GM12878 (cell line): Measurements from ENCODE around the gene CABYR. TPM values are rescaled to one million over a fixed set of nuclear protein-coding genes. Genes with fewer than 3 reads are reported as not detected.

ENCODE experiments used
- ATAC-seq: fragments of 200-7000 bp; cut with Tn5 transposase; 3 replicates; pipeline ENCODE4 v1.9.1; 2020; ENCODE audit warnings: mild to moderate bottlenecking, moderate library complexity
- BruUV-seq: library from RNA; stranded (reverse); fragments of 400-500 nt; replicated peaks from 2 replicates; lab custom pipeline; 2021; lab: Mats Ljungman, UMichigan
- CTCF ChIA-PET: fragments of 300-600 bp; sonication (Branson Sonifier 250); formaldehyde crosslinking; extraction: SDS; loops from one replicate; lab custom pipeline; 2021; ENCODE audit warnings: inconsistent platforms; lab: Yijun Ruan, JAX
- POLR2A ChIA-PET: fragments of 350-600 bp; formaldehyde crosslinking; extraction: SDS; loops from one replicate; lab custom pipeline; 2021; ENCODE audit warnings: inconsistent platforms; lab: Charles Lee
- RAD21 ChIA-PET: fragments of 300-600 bp; sonication (Branson Sonifier 250); formaldehyde crosslinking; loops from one replicate; lab custom pipeline; 2023; ENCODE audit warnings: antibody characterized with exemption; ENCODE audit not compliant: unreplicated experiment; lab: Charles Lee
- SMC1A ChIA-PET: fragments of 300-600 bp; sonication (Branson Sonifier 250); formaldehyde crosslinking; loops from one replicate; lab custom pipeline; 2023; ENCODE audit not compliant: unreplicated experiment, uncharacterized antibody; lab: Charles Lee
- DNase-seq: peaks from one replicate; pipeline ENCODE4 v3.0.0-alpha.2; 2011; ENCODE audit warnings: low read depth, low spot score
- FAIRE-seq: peaks from 3 replicates; lab custom pipeline; 2011; peaks lifted over from hg19 to GRCh38; lab: Jason Lieb, UNC
- H2AFZ ChIP-seq: 2 replicates; pipeline ENCODE4 v1.6.0; 2011; ENCODE audit warnings: low read depth, low read length, control low read depth; ENCODE audit not compliant: control insufficient read depth
- H3K27ac ChIP-seq: 2 replicates; pipeline ENCODE4 v1.5.1; 2011; ENCODE audit warnings: control low read depth; ENCODE audit not compliant: control insufficient read depth, insufficient read depth
- H3K27me3 ChIP-seq, 2 experiments: replicated peaks in 1 of 2; 2 replicates each; pipeline versions ENCODE4 v1.6.0 to v1.6.1; 2011; ENCODE audit warnings: low read length in 1 of 2; ENCODE audit not compliant: control insufficient read depth in 2 of 2, insufficient read depth in 2 of 2
- H3K36me3 ChIP-seq, 2 experiments: 2 replicates each; pipeline ENCODE4 v1.5.1; 2011; ENCODE audit warnings: low read length in 1 of 2; ENCODE audit not compliant: control insufficient read depth in 2 of 2, insufficient read depth in 2 of 2
- H3K4me1 ChIP-seq: 2 replicates; pipeline ENCODE4 v1.6.1; 2011; ENCODE audit warnings: mild to moderate bottlenecking, low read length, moderate library complexity, mixed read lengths; ENCODE audit not compliant: control insufficient read depth, insufficient read depth
- H3K4me2 ChIP-seq: 2 replicates; pipeline ENCODE4 v1.6.0; 2011; ENCODE audit warnings: control low read depth; ENCODE audit not compliant: control insufficient read depth, insufficient read depth
- H3K4me3 ChIP-seq: fragments of 200-600 bp; sonication (generic); 2 replicates; pipeline ENCODE4 v1.5.1; 2016
- H3K79me2 ChIP-seq: 2 replicates; pipeline ENCODE4 v1.6.0; 2011; ENCODE audit warnings: low read length; ENCODE audit not compliant: control insufficient read depth, insufficient read depth
- H3K9ac ChIP-seq: 2 replicates; pipeline ENCODE4 v1.8.0; 2011; ENCODE audit warnings: low read length, control low read depth, mixed read lengths; ENCODE audit not compliant: control insufficient read depth, insufficient read depth
- H3K9me3 ChIP-seq: replicated peaks from 3 replicates; pipeline ENCODE4 v1.5.1; 2011; ENCODE audit warnings: mild to moderate bottlenecking, low read length; ENCODE audit not compliant: control insufficient read depth, insufficient read depth
- H4K20me1 ChIP-seq: 2 replicates; pipeline ENCODE4 v1.6.0; 2011; ENCODE audit not compliant: control insufficient read depth, insufficient read depth
- BCL11A ChIP-seq: IDR thresholded peaks from 2 replicates; pipeline ENCODE4 v1.6.1; 2011; ENCODE audit warnings: low read depth, low read length
- CBFB ChIP-seq: IDR thresholded peaks from 2 replicates; pipeline ENCODE4 v1.6.1; 2016; ENCODE audit warnings: antibody characterized with exemption, low read depth
- HDAC2 ChIP-seq: fragments of 200-600 bp; sonication (generic); IDR thresholded peaks from 2 replicates; pipeline ENCODE4 v1.6.1; 2017
- HDGF ChIP-seq: fragments of 450-650 bp; IDR thresholded peaks from 2 replicates; pipeline ENCODE4 v1.6.1; 2016; ENCODE audit warnings: antibody characterized with exemption
- IRF5 ChIP-seq: fragments of 450-650 bp; IDR thresholded peaks from 2 replicates; pipeline ENCODE4 v1.6.1; 2017; ENCODE audit warnings: borderline replicate concordance
- KDM1A ChIP-seq: fragments of 200-600 bp; sonication (generic); IDR thresholded peaks from 2 replicates; pipeline ENCODE4 v1.6.1; 2016; ENCODE audit warnings: borderline replicate concordance
- NBN ChIP-seq: fragments of 450-650 bp; IDR thresholded peaks from 2 replicates; pipeline ENCODE4 v1.6.1; 2016
- NR2C1 ChIP-seq: fragments of 450-650 bp; IDR thresholded peaks from 2 replicates; pipeline ENCODE4 v1.6.1; 2017; ENCODE audit warnings: antibody characterized with exemption, mild to moderate bottlenecking, moderate library complexity
- RAD21 ChIP-seq: IDR thresholded peaks from 2 replicates; pipeline ENCODE4 v1.6.1; 2011; ENCODE audit warnings: mild to moderate bottlenecking, low read depth, low read length, moderate library complexity; ENCODE audit not compliant: insufficient read depth
- SKIL ChIP-seq: fragments of 450-650 bp; IDR thresholded peaks from 2 replicates; pipeline ENCODE4 v1.6.1; 2017; ENCODE audit warnings: mild to moderate bottlenecking, low read depth, inconsistent platforms; ENCODE audit not compliant: poor library complexity, severe bottlenecking
- SMARCA5 ChIP-seq: fragments of 450-650 bp; IDR thresholded peaks from 2 replicates; pipeline ENCODE4 v1.6.1; 2017; ENCODE audit warnings: mild to moderate bottlenecking
- SP1 ChIP-seq: IDR thresholded peaks from one replicate; pipeline ENCODE4 v1.6.1; 2011; ENCODE audit warnings: low read depth, low read length
- TCF12 ChIP-seq: IDR thresholded peaks from 2 replicates; pipeline ENCODE4 v1.6.1; 2011; ENCODE audit warnings: low read depth, mild to moderate bottlenecking, low read length
- TCF3 ChIP-seq: IDR thresholded peaks from 2 replicates; pipeline ENCODE4 v1.6.1; 2012; ENCODE audit warnings: low read depth, mild to moderate bottlenecking, low read length, borderline replicate concordance; ENCODE audit not compliant: insufficient read depth
- WGBS: methylation state at CpG from one replicate; pipeline ENCODE4 v1.1.6; 2016; ENCODE audit warnings: low lambda C conversion rate; ENCODE audit not compliant: insufficient replicate concordance, insufficient coverage; ENCODE audit errors: missing lambda C conversion rate; 5-methylcytosine and 5-hydroxymethylcytosine counted together
- in situ Hi-C: fragments of 300-500 bp; cut with MboI; formaldehyde crosslinking; loops from 9 replicates; pipeline ENCODE4 v1.14.3; 2018; ENCODE audit warnings: mixed read lengths
- intact Hi-C: fragments of 100-400 bp; cut with micrococcal nuclease; formaldehyde crosslinking; loops from one replicate; pipeline ENCODE4 v1.14.2; 2022; ENCODE audit not compliant: unreplicated experiment
- polyA plus RNA-seq, 11 experiments: library from polyadenylated mRNA; depleted of rRNA in 4 of 11; unstranded in 6 of 11; stranded (reverse) in 5 of 11; fragments of >200 nt; fragmentation: Nextera tagmentation in 4 of 11; fragmentation: Illumina TruSeq in 1 of 11; extraction: Ambion mirVana in 4 of 11; extraction: Trizol in 1 of 11; gene quantifications; 1 replicate in 1 of 11; 2 replicates in 10 of 11; pipeline versions ENCODE4 v1.2.1 to v1.2.3, GENCODE V29; 2011 to 2016; ENCODE audit warnings: inconsistent platforms in 2 of 11, missing spikeins in 2 of 11, low read depth in 1 of 11
- total RNA-seq, 4 experiments: library from RNA; depleted of rRNA in 3 of 4; stranded (reverse); fragments of >200 nt in 3 of 4; fragmentation: Illumina TruSeq in 1 of 4; extraction: Trizol in 1 of 4; gene quantifications; 2 replicates each; pipeline versions ENCODE4 v1.2.1 to v1.2.3, GENCODE V29; 2013 to 2021

The CABYR gene
- total and polyA plus RNA-seq, 10 of the 15 experiments (the other 5 are each of a cell fraction or from before 2014, with no cell fraction given), result 0.29 to 2.8 (median 1.7) TPM

GRCh38 chr18:24190590-24190989 lies 51.7 kb downstream of the CABYR start:
- ChIA-PET CTCF (interaction anchor here (0.7 to 6.2 kb wide), 3 partner anchors 14 to 1466 kb away, joined by 3 to 69 read pairs (median 3); no protein-coding TSS in a partner anchor), POLR2A (no interaction called here), RAD21 (no interaction called here), SMC1A (interaction anchor here (1.2 to 6.5 kb wide), 3 partner anchors 9 to 299 kb away, joined by 5 to 48 read pairs (median 7); no protein-coding TSS in a partner anchor)
- Histone ChIP-seq H3K27ac (no peak overlapping the region), H3K4me2 (no peak overlapping the region), H3K9ac (no peak overlapping the region), H3K27me3 (peaks cover 0 to 9% of the 10 kb centered on the region in 2 experiments; a peak in 2 of 4 replicates), H4K20me1 (no peaks in the 10 kb centered on the region), H3K36me3 (no peaks in the 10 kb centered on the region), H3K9me3 (no peaks in the 10 kb centered on the region), H3K4me3 (no peak overlapping the region), H3K79me2 (no peaks in the 10 kb centered on the region), H3K4me1 (peaks cover 21% of the 10 kb centered on the region), H2AFZ (no peak overlapping the region)
- no peak for ATAC-seq
- in situ Hi-C loops, result no loop called here
- WGBS, result 95% methylated on average over 2 of the region's 2 CpGs
- intact Hi-C loops, result no loop called here
- DNase-seq, result no peak
- no peak for FAIRE-seq
- no peak for TF ChIP-seq NR2C1
- no peak for TF ChIP-seq SP1
- BruUV-seq, result no TSS peak

GRCh38 chr18:24195296-24196053 lies 56.6 kb downstream of the CABYR start:
- no peak for FAIRE-seq
- intact Hi-C loops, result no loop called here
- no peak for TF ChIP-seq KDM1A
- no peak for TF ChIP-seq TCF12
- TF ChIP-seq HDAC2, result no peak
- no peak for TF ChIP-seq TCF3
- TF ChIP-seq CBFB, result no peak
- no peak for TF ChIP-seq HDGF
- TF ChIP-seq SMARCA5, result no peak
- TF ChIP-seq IRF5, result no peak
- no peak for TF ChIP-seq SKIL
- TF ChIP-seq RAD21, result no peak
- no peak for TF ChIP-seq NBN
- no peak for TF ChIP-seq BCL11A

More at GRCh38 chr18:24195296-24196053, 56.6 kb downstream of the CABYR start:
- no peak overlapping the region for H2AFZ ChIP-seq
- CTCF ChIA-PET, result no interaction called here
- WGBS, result 39% methylated on average over 9 of the region's 9 CpGs
- H3K27ac ChIP-seq, result no peak overlapping the region
- no peak overlapping the region for H3K4me3 ChIP-seq
- in situ Hi-C loops, result no loop called here
- BruUV-seq, result no TSS peak
- POLR2A ChIA-PET, result no interaction called here
- no peak overlapping the region for H3K9ac ChIP-seq
- H3K9me3 ChIP-seq, result no peaks in the 10 kb centered on the region
- H3K4me1 ChIP-seq, result peaks cover 2% of the 10 kb centered on the region; the same call in 1 of the 2 replicates
- RAD21 ChIA-PET, result no interaction called here
- no peaks in the 10 kb centered on the region for H3K79me2 ChIP-seq
- no peak for ATAC-seq
- H3K27me3 ChIP-seq, result peaks cover 0 to 12% of the 10 kb centered on the region in 2 experiments; a peak in 2 of 4 replicates
- H4K20me1 ChIP-seq, result no peaks in the 10 kb centered on the region
- no peak overlapping the region for H3K4me2 ChIP-seq
- no peaks in the 10 kb centered on the region for H3K36me3 ChIP-seq
- DNase-seq, result no peak
- SMC1A ChIA-PET, result interaction anchor here (0.7 kb wide), 1 partner anchor 47 kb away, joined by 3 read pairs; no protein-coding TSS in a partner anchor
